IMR-90 (cell line): ENCODE data around the gene CEP68. TPM values are rescaled to one million over a fixed set of nuclear protein-coding genes. Genes with fewer than 3 reads are reported as not detected.

Experiments
- ATAC-seq: fragments of 200-7000 bp; cut with Tn5 transposase; 2 replicates; pipeline ENCODE4 v1.9.1; 2020; ENCODE audit warnings: low read depth, mild to moderate bottlenecking, moderate library complexity
- BruUV-seq: library from RNA; stranded (reverse); fragments of 400-500 nt; replicated peaks from 2 replicates; lab custom pipeline; 2021; lab: Mats Ljungman, UMichigan
- CTCF ChIA-PET: fragments of 300-600 bp; formaldehyde crosslinking; extraction: SDS; loops from one replicate; lab custom pipeline; 2021; ENCODE audit warnings: antibody characterized with exemption; lab: Yijun Ruan, JAX
- POLR2A ChIA-PET: fragments of 300-600 bp; sonication (Branson Sonifier 250); formaldehyde crosslinking; loops from one replicate; lab custom pipeline; 2022; ENCODE audit warnings: antibody characterized with exemption; ENCODE audit not compliant: unreplicated experiment; lab: Charles Lee
- DNase-seq: peaks from one replicate; pipeline ENCODE4 v3.0.0; 2013
- H2AFZ ChIP-seq: replicated peaks from 2 replicates; pipeline ENCODE3; 2013; ENCODE audit warnings: low read length, mild to moderate bottlenecking; ENCODE audit not compliant: poor library complexity
- H2AK5ac ChIP-seq: 2 replicates; pipeline ENCODE4 v1.6.1; 2013; ENCODE audit warnings: low read depth, low read length, inconsistent platforms
- H2AK9ac ChIP-seq: replicated peaks from 2 replicates; pipeline ENCODE3; 2013; ENCODE audit warnings: mild to moderate bottlenecking, low read depth, low read length, moderate library complexity; ENCODE audit not compliant: poor library complexity
- H2BK120ac ChIP-seq: 2 replicates; pipeline ENCODE4 v1.6.1; 2013; ENCODE audit warnings: low read depth, low read length, inconsistent platforms
- H2BK15ac ChIP-seq: 3 replicates; pipeline ENCODE4 v1.6.1; 2013; ENCODE audit warnings: low read depth, low read length, inconsistent platforms
- H2BK20ac ChIP-seq: 2 replicates; pipeline ENCODE4 v1.6.1; 2013; ENCODE audit warnings: low read depth, mild to moderate bottlenecking, inconsistent platforms, low read length, moderate library complexity
- H2BK5ac ChIP-seq: 2 replicates; pipeline ENCODE4 v1.6.1; 2013; ENCODE audit warnings: mild to moderate bottlenecking, low read depth, low read length, inconsistent platforms; ENCODE audit not compliant: poor library complexity, severe bottlenecking
- H3K14ac ChIP-seq: replicated peaks from 2 replicates; pipeline ENCODE4 v1.6.1; 2013; ENCODE audit warnings: low read depth, low read length, inconsistent platforms
- H3K18ac ChIP-seq: 2 replicates; pipeline ENCODE4 v1.6.1; 2013; ENCODE audit warnings: low read depth, low read length, control low read depth
- H3K23ac ChIP-seq: 2 replicates; pipeline ENCODE4 v1.6.1; 2013; ENCODE audit warnings: low read depth, low read length, inconsistent platforms
- H3K27ac ChIP-seq: 2 replicates; pipeline ENCODE4 v1.5.1; 2013; ENCODE audit warnings: mild to moderate bottlenecking, control low read depth, low read length; ENCODE audit not compliant: insufficient read depth
- H3K27me3 ChIP-seq: 2 replicates; pipeline ENCODE4 v1.6.1; 2013; ENCODE audit warnings: low read length; ENCODE audit not compliant: control insufficient read depth, insufficient read depth
- H3K36me3 ChIP-seq: 2 replicates; pipeline ENCODE4 v1.6.1; 2013; ENCODE audit warnings: low read length, mixed read lengths; ENCODE audit not compliant: control insufficient read depth, insufficient read depth
- H3K4ac ChIP-seq: 2 replicates; pipeline ENCODE4 v1.6.1; 2013; ENCODE audit warnings: low read depth, low read length, inconsistent platforms
- H3K4me1 ChIP-seq: 2 replicates; pipeline ENCODE4 v1.6.1; 2013; ENCODE audit warnings: low read length, mixed read lengths; ENCODE audit not compliant: control insufficient read depth, insufficient read depth
- H3K4me2 ChIP-seq: 2 replicates; pipeline ENCODE4 v1.6.1; 2013; ENCODE audit warnings: low read depth, mild to moderate bottlenecking, control low read depth, low read length, moderate library complexity
- H3K4me3 ChIP-seq: 2 replicates; pipeline ENCODE4 v1.5.1; 2013; ENCODE audit warnings: low read depth, mild to moderate bottlenecking, control low read depth, low read length, moderate library complexity; ENCODE audit not compliant: insufficient read depth
- H3K56ac ChIP-seq: 2 replicates; pipeline ENCODE4 v1.6.1; 2013; ENCODE audit warnings: low read length, inconsistent platforms; ENCODE audit not compliant: insufficient read depth; ENCODE audit errors: extremely low read depth
- H3K79me1 ChIP-seq, 2 experiments: 2 replicates each; pipeline ENCODE4 v1.6.1; 2013; ENCODE audit warnings: low read length in 2 of 2, inconsistent platforms in 1 of 2, low read depth in 1 of 2
- H3K9ac ChIP-seq: 2 replicates; pipeline ENCODE4 v1.6.1; 2013; ENCODE audit warnings: low read depth, low read length, control low read depth
- H3K9me1 ChIP-seq: 2 replicates; pipeline ENCODE4 v1.6.1; 2013; ENCODE audit warnings: low read length, inconsistent platforms; ENCODE audit not compliant: insufficient read depth
- H3K9me3 ChIP-seq: 2 replicates; pipeline ENCODE4 v1.6.1; 2013; ENCODE audit warnings: low read length; ENCODE audit not compliant: control insufficient read depth, insufficient read depth
- H4K20me1 ChIP-seq: 2 replicates; pipeline ENCODE4 v1.6.1; 2013; ENCODE audit warnings: low read length, inconsistent platforms; ENCODE audit not compliant: insufficient read depth
- H4K5ac ChIP-seq: 2 replicates; pipeline ENCODE4 v1.6.1; 2013; ENCODE audit warnings: mild to moderate bottlenecking, low read depth, low read length, control low read depth
- H4K8ac ChIP-seq, 2 experiments: 2 replicates each; pipeline ENCODE4 v1.6.1; 2013; ENCODE audit warnings: low read depth in 2 of 2, low read length in 2 of 2, control low read depth in 1 of 2, inconsistent platforms in 1 of 2
- H4K91ac ChIP-seq: 2 replicates; pipeline ENCODE4 v1.6.1; 2013; ENCODE audit warnings: low read depth, low read length, inconsistent platforms; ENCODE audit not compliant: insufficient read depth
- BHLHE40 ChIP-seq: fragments of 150-350 bp; IDR thresholded peaks from 2 replicates; pipeline ENCODE4 v1.6.1; 2016; ENCODE audit warnings: mild to moderate bottlenecking, low read depth, low read length
- CHD1 ChIP-seq: IDR thresholded peaks from 2 replicates; pipeline ENCODE4 v1.6.1; 2012; ENCODE audit warnings: low read depth, low read length, improper control_type of control experiment
- FOS ChIP-seq: fragments of 150-350 bp; IDR thresholded peaks from 2 replicates; pipeline ENCODE4 v1.6.1; 2016; ENCODE audit warnings: low read depth, low read length
- NFE2L2 ChIP-seq: fragments of 150-350 bp; IDR thresholded peaks from 2 replicates; pipeline ENCODE4 v1.6.1; 2016; ENCODE audit warnings: low read depth, mild to moderate bottlenecking, low read length
- POLR2A ChIP-seq: IDR thresholded peaks from 2 replicates; pipeline ENCODE4 v1.6.1; 2012; ENCODE audit warnings: mild to moderate bottlenecking, low read depth, low read length
- RCOR1 ChIP-seq: IDR thresholded peaks from 2 replicates; pipeline ENCODE4 v1.6.1; 2012; ENCODE audit warnings: mild to moderate bottlenecking, low read length, improper control_type of control experiment; ENCODE audit not compliant: insufficient replicate concordance
- WGBS, 2 experiments: methylation state at CpG; one replicate each; pipeline versions ENCODE4 v1.1.5 to v1.1.7; 2013; ENCODE audit warnings: missing lambda C conversion rate in 2 of 2; ENCODE audit not compliant: insufficient read length in 1 of 2; ENCODE audit errors: extremely low coverage in 2 of 2; 5-methylcytosine and 5-hydroxymethylcytosine counted together
- dilution Hi-C: fragments of 300-500 bp; cut with HindIII; formaldehyde crosslinking; loops from one replicate; pipeline ENCODE4 v1.14.3; 2018; ENCODE audit warnings: low sequenced_read_pairs; ENCODE audit not compliant: unreplicated experiment
- in situ Hi-C: fragments of 300-500 bp; cut with MboI; formaldehyde crosslinking; loops from 3 replicates; pipeline ENCODE4 v1.14.3; 2019; ENCODE audit warnings: low sequenced_read_pairs, inconsistent platforms, mixed read lengths
- intact Hi-C: fragments of 100-400 bp; cut with micrococcal nuclease; formaldehyde crosslinking; loops from 2 replicates; pipeline ENCODE4 v1.10.0; 2022
- polyA plus RNA-seq, 3 experiments: library from polyadenylated mRNA; depleted of rRNA; stranded (reverse); fragments of >200 nt; gene quantifications; 2 replicates each; pipeline ENCODE4 v1.2.3, GENCODE V29; 2012; ENCODE audit warnings: low replicate concordance in 1 of 3
- total RNA-seq: library from RNA; depleted of rRNA; stranded (reverse); fragments of >200 nt; gene quantifications from 2 replicates; pipeline ENCODE4 v1.2.3, GENCODE V29; 2012
- TF ChIP-seq, protein P1 (sequence below): conservative IDR thresholded peaks from 2 replicates; pipeline ENCODE4 v1.5.1; 2012; ENCODE audit warnings: mild to moderate bottlenecking, low read depth, low read length, improper control_type of control experiment
- TF ChIP-seq, protein P2 (sequence below): fragments of 150-350 bp; IDR thresholded peaks from 2 replicates; pipeline ENCODE4 v1.6.1; 2017; ENCODE audit warnings: mild to moderate bottlenecking, antibody characterized with exemption, low read length, low read depth

CEP68 gene
- total and polyA plus RNA-seq, 2 of the 4 experiments (the other 2 are of a cell fraction) = 5.5 to 5.6 TPM

DNA sequence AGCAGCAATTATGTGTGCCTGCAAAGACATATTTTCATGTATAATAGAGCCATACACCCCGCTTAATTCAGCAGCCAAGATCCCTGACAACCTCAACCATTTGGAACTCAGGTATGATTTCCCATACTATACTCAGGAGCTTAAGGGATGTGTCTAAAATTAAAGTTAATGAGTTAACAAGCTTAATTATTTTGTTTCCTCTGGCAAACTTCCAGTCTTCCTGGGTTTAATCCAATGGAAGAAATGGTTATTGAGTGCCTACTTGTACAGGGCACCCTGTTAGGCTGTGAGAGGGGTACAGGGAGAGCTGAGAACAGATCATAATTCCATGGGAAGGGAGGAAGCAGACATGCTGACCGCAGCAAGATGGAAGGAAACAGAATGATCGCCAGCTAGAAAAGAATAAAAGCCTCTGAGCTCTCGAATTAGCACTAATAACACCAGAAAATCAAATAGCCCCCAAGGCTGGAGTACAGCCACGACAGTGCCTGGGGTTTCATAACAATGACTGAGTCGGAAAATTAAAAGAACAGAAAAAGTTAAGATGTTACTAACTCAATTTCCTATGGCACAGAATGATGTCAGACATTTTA, 20.8 kb upstream of the CEP68 start:
- CTCF ChIA-PET = interaction anchor here (0.9 kb wide), 1 partner anchor 117 kb away, joined by 4 read pairs; no protein-coding TSS in a partner anchor
- DNase-seq (no peak), ATAC-seq (no peak)
- TF ChIP-seq CHD1 (no peak), BHLHE40 (no peak), POLR2A (no peak), RCOR1 (no peak), FOS (no peak), NFE2L2 (no peak)
- TF ChIP-seq, protein P1, sequence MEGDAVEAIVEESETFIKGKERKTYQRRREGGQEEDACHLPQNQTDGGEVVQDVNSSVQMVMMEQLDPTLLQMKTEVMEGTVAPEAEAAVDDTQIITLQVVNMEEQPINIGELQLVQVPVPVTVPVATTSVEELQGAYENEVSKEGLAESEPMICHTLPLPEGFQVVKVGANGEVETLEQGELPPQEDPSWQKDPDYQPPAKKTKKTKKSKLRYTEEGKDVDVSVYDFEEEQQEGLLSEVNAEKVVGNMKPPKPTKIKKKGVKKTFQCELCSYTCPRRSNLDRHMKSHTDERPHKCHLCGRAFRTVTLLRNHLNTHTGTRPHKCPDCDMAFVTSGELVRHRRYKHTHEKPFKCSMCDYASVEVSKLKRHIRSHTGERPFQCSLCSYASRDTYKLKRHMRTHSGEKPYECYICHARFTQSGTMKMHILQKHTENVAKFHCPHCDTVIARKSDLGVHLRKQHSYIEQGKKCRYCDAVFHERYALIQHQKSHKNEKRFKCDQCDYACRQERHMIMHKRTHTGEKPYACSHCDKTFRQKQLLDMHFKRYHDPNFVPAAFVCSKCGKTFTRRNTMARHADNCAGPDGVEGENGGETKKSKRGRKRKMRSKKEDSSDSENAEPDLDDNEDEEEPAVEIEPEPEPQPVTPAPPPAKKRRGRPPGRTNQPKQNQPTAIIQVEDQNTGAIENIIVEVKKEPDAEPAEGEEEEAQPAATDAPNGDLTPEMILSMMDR = no peak
- TF ChIP-seq, protein P2, sequence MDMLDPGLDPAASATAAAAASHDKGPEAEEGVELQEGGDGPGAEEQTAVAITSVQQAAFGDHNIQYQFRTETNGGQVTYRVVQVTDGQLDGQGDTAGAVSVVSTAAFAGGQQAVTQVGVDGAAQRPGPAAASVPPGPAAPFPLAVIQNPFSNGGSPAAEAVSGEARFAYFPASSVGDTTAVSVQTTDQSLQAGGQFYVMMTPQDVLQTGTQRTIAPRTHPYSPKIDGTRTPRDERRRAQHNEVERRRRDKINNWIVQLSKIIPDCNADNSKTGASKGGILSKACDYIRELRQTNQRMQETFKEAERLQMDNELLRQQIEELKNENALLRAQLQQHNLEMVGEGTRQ = no peak
- no TSS peak for BruUV-seq
- in situ Hi-C loops = loop anchor here (25.0 kb wide), 1 partner anchor 698 kb away; no protein-coding TSS in a partner anchor
- Histone ChIP-seq H3K56ac (no peak overlapping the region), H2BK20ac (no peak overlapping the region), H3K9me1 (no peaks in the 10 kb centered on the region), H2BK5ac (no peak overlapping the region), H3K9ac (no peak overlapping the region), H4K20me1 (no peaks in the 10 kb centered on the region), H3K4me2 (no peak overlapping the region), H4K91ac (no peak overlapping the region), H4K8ac (no peak overlapping the region), H3K18ac (no peak overlapping the region), H3K36me3 (no peaks in the 10 kb centered on the region), H2AK9ac (no peak overlapping the region), H2BK15ac (no peak overlapping the region), H2AFZ (no peak overlapping the region), H3K23ac (no peak overlapping the region), H3K27me3 (peaks cover 3% of the 10 kb centered on the region), H3K4me1 (no peaks in the 10 kb centered on the region), H4K5ac (no peak overlapping the region), H3K4ac (no peak overlapping the region), H3K4me3 (no peak overlapping the region), H2BK120ac (no peak overlapping the region), H3K9me3 (no peaks in the 10 kb centered on the region), H3K14ac (no peak overlapping the region), H3K27ac (no peak overlapping the region), H2AK5ac (no peak overlapping the region), H3K79me1 (no peaks in the 10 kb centered on the region)
- intact Hi-C loops = no loop called here
- WGBS, 2 experiments = 100% methylated on average over 1 of the region's 6 CpGs; no CpG with 5 or more reads in 1 of the 2 experiments
- POLR2A ChIA-PET = no interaction called here
- dilution Hi-C loops = no loop called here
